Amniotic stem cell (primary cell): Measurements from ENCODE around the gene CHST2.
A peak's percentile ranks its signal among the peaks of the same experiment; 100 is the strongest.

Source experiments
- DNase-seq: peaks from one replicate; lab custom pipeline; 2025; lab: John Stamatoyannopoulos, UW

Gene CHST2

GRCh38 chr3:143098032-143098764 is 21.4 kb upstream of the CHST2 start:
- no peak for DNase-seq

DNA sequence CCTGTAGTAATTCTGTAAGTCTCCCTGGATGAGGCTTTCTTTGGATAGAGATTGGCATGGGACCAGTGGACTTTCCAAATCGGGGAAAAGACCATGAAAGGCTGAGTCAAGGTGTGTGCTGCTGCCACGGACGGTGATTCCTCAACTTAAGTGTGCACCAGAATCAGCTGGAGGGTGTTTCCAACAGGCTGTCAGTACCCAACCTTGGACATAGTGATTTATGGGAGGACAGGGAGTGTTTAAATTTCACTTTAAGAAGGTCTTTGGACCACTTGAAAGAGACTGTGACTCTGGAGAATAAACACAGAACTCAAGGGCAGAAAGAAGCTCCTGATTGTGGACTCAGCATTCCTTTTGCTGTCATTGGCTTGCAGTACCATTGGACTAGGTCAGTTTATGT is 20.4 kb upstream of the CHST2 start:
- no peak for DNase-seq

DNA sequence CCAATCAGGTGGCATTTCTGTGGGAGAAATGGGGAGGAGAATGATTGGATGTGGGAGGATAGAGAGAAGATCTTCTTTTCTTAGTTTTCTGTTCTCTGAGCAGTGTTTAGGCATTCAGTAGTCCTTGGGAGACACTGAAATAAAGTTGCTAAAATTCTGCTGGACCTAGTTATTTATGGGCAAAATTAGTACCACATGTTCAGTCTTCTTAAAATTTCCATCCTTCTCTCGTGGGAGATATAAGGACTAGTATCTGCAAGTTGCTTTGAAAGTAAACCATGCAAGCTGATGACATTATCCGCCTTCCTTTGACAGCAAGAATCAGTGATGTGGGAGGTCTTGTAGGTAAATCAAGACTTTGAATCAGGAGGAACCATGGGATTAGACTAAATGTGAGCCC is 19.9 kb upstream of the CHST2 start:
- DNase-seq: no peak

- DNase-seq: no peak
These were observed 19.1 kb upstream of the CHST2 start for GRCh38 chr3:143100451-143100850.

GRCh38 chr3:143101792-143102381 is 17.7 kb upstream of the CHST2 start:
- no peak for DNase-seq

- DNase-seq: no peak
These were observed 15.9 kb upstream of the CHST2 start for GRCh38 chr3:143103652-143104051.

DNA sequence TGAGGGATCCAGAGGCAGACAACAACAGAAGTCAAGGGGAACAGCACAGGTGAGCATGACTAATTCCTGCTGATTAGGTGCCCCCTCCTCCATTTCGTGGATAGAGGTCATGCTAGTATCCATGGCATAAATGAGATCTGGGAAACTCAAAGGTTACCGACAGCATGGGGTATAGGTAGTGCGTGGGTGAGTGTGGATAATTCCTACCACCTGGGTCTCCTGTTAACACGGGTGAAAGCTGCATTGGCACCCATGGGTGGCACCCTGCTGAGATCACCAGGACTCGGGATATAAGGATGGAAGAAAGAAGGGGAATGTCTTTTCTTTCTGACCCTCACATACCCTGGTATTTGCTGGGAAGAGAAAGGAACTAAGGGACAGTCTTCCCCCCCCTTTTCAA is 14.4 kb upstream of the CHST2 start:
- DNase-seq: no peak

- no peak for DNase-seq
These were observed 9.7 kb upstream of the CHST2 start for GRCh38 chr3:143109861-143110260.

GRCh38 chr3:143110371-143110770 is 9.2 kb upstream of the CHST2 start:
- no peak for DNase-seq

DNA sequence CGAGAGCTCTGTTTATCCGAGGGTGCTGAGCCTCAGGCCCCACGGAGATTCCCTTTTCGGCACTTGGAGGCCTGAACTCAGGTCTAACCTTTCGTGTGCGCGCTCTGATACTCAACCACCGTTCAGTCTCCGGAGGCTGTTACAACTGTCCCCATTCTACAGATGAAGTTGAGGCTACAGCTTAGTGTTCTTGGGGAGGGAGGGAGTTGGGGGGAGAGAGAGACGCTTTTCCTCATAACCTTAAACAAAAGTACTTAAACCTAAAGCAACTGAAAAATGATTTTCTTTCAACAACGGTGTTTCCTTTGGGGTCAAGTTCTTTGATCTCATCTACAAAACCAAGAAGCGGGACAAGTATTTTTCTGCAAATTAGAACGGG is 952 bp upstream of the CHST2 start:
- DNase-seq: no peak

GRCh38 chr3:143119974-143120715 is 574 bp downstream of the CHST2 start:
- no peak for DNase-seq

DNA sequence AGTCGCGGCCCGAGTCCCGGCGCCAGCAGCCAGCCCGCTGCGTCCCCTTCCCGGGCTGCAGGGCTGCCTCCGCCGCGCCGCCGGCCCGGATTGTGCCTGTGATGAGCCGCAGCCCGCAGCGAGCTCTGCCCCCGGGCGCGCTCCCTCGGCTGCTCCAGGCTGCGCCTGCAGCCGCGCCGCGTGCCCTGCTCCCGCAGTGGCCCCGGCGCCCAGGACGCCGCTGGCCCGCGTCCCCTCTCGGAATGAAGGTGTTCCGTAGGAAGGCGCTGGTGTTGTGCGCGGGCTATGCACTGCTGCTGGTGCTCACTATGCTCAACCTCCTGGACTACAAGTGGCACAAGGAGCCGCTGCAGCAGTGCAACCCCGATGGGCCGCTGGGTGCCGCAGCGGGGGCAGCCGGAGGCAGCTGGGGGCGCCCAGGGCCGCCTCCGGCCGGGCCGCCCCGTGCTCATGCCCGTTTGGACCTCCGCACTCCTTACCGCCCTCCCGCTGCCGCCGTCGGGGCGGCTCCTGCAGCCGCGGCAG is 1.2 kb downstream of the CHST2 start:
- peak; percentile 5 for DNase-seq

- peak; percentile 6 for DNase-seq
These were observed 1.9 kb downstream of the CHST2 start for GRCh38 chr3:143121241-143122088.

DNA sequence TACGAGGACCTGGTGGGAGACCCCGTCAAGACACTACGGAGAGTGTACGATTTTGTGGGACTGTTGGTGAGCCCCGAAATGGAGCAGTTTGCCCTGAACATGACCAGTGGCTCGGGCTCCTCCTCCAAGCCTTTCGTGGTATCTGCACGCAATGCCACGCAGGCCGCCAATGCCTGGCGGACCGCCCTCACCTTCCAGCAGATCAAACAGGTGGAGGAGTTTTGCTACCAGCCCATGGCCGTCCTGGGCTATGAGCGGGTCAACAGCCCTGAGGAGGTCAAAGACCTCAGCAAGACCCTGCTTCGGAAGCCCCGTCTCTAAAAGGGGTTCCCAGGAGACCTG is 2.5 kb downstream of the CHST2 start:
- DNase-seq: no peak

DNA sequence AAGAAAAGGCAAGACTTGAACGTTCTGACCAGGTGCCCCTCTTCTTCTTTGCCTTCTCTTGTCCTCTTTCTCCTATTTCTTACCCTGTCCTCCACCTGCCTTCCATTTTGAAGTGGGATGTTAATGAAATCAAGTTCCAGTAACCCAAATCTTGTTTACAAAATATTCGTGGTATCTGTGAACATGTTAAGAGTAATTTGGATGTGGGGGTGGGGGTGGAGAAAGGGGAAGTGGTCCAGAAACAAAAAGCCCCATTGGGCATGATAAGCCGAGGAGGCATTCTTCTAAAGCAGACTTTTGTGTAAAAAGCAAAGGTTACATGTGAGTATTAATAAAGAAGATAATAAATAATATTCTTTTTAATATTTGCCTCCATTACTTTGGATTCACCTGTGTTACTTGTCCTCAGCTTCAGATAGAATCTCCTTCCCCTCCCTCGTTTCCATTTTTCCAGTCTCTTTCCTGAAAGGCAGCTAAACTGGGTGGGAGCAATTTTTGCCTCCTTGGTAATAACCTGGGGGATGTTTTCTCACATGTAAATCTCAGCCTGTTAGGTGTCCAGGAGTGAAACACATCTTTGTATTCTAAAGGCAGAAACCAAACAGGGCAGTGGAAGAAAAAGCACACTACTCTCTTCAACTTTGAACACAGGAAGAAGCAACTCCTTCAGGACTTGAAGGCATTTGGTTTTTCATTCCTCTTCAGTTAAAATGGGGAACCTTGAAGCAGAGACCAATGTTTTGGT is 3.2 kb downstream of the CHST2 start:
- no peak for DNase-seq

GRCh38 chr3:143123353-143123984 is 3.9 kb downstream of the CHST2 start:
- no peak for DNase-seq

GRCh38 chr3:143124601-143125520 is 5.3 kb downstream of the CHST2 start:
- no peak for DNase-seq

DNA sequence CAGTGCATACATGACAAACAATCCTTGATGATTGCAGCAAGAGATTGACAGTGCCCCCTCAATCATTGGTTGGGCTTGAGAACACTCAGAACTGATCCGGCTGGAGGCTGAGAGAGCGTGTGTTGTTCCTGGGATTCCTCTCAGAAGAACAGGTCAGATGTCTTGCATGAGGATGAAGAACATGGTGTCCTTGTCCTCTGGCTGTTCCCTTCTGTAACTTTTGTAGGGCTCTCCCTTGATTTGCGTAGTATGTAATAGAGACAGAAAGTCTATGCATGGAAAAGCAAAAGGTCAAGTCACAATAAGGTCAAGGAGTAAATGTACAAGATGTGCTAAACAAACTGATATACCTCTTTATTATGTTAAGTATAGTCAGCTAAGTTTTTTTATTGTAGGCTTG is 8.2 kb downstream of the CHST2 start:
- no peak for DNase-seq

DNA sequence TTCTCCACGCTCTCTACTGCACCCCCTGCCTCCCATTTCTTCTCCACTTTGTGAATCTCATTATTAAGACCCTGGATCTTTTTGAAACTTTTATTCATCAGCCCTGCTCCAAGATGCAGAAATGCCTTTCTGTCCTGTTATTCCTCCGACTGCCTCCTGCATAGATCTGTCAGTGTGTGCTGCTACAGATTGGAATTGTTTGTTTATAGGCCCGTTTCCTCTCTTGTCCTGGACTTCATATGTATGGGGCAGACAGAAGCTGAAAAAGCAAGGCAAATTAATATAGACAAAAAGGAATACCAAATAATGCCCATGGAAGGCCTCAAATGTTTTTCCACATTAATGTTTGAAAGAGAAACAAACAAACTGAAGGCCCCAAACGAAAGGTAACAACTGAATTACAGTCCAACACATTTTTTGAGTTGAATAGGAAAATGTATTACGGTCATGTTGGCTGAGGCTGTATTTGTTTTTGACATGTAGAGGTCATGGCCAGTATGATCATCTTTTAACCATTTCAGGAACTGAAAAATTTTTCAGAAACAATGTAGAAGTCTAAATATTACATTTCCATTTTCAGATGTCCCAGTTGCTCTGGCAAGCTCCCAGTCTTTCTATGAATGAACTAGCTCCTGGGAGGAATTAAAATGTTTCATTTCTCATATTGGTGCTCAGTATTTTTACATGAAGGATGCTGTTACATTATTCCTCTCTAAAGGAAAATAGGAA is 8.8 kb downstream of the CHST2 start:
- DNase-seq: no peak
